HCT116 (cell line): ENCODE data around the gene CYB5R2. TPM values are rescaled to one million over a fixed set of nuclear protein-coding genes. Genes with fewer than 3 reads are reported as not detected.

ENCODE experiments used
- ATAC-seq: fragments of 200-7000 bp; cut with Tn5 transposase; 2 replicates; pipeline ENCODE4 v1.9.1; 2020; ENCODE audit warnings: mild to moderate bottlenecking, moderate library complexity
- BruUV-seq: library from RNA; stranded (reverse); fragments of 400-500 nt; replicated peaks from 2 replicates; lab custom pipeline; 2021; lab: Mats Ljungman, UMichigan
- CTCF ChIA-PET: fragments of 300-600 bp; sonication (Branson Sonifier 250); formaldehyde crosslinking; loops from one replicate; lab custom pipeline; 2021; ENCODE audit warnings: antibody characterized with exemption; lab: Charles Lee
- POLR2A ChIA-PET: fragments of 300-600, 350-600 bp; sonication (Branson Sonifier 250); formaldehyde crosslinking; loops from one replicate; lab custom pipeline; 2021; ENCODE audit warnings: antibody characterized with exemption; lab: Charles Lee
- RAD21 ChIA-PET, 2 experiments: fragments of 300-600 bp; sonication (Branson Sonifier 250); formaldehyde crosslinking; loops; one replicate each; lab custom pipeline; 2023; ENCODE audit warnings: low total read pairs in 2 of 2; ENCODE audit not compliant: uncharacterized antibody in 2 of 2, unreplicated experiment in 2 of 2, low non-redundant PET in 1 of 2; lab: Charles Lee
- DNase-seq: peaks from one replicate; pipeline ENCODE4 v3.0.0-alpha.2; 2010; ENCODE audit warnings: low read depth, low spot score
- H2AFZ ChIP-seq: fragments of 200-600 bp; shearing (Covaris generic), sonication (generic); 2 replicates; pipeline ENCODE4 v1.6.1; 2017; ENCODE audit warnings: low read depth, mixed run types, mixed read lengths, antibody characterized with exemption, low read length; ENCODE audit not compliant: poor library complexity, severe bottlenecking
- H3K27ac ChIP-seq: 2 replicates; pipeline ENCODE4 v1.5.1; 2012; ENCODE audit warnings: low read depth, low read length
- H3K27me3 ChIP-seq: fragments of 200-600 bp; sonication (generic); 2 replicates; pipeline ENCODE4 v1.6.1; 2016; ENCODE audit warnings: mixed run types, low read length, mixed read lengths; ENCODE audit not compliant: insufficient read depth
- H3K36me3 ChIP-seq, 2 experiments: fragments of 200-500 bp in 1 of 2; fragments of 200-600 bp in 1 of 2; sonication (Bioruptor generic) in 1 of 2; sonication (generic) in 1 of 2; 2 replicates each; pipeline versions ENCODE4 v1.5.1 to v1.6.1; 2014 to 2016; ENCODE audit warnings: low read length in 2 of 2, inconsistent platforms in 1 of 2, mixed read lengths in 1 of 2, mixed run types in 1 of 2; ENCODE audit not compliant: insufficient read depth in 2 of 2, control insufficient read depth in 1 of 2
- H3K4me1 ChIP-seq, 2 experiments: fragments of 200-600 bp in 1 of 2; sonication (generic) in 1 of 2; 2 replicates each; pipeline versions ENCODE4 v1.5.1 to v1.6.1; 2012 to 2017; ENCODE audit warnings: low read length in 2 of 2, inconsistent platforms in 1 of 2, mild to moderate bottlenecking in 1 of 2, mixed read lengths in 1 of 2, mixed run types in 1 of 2, moderate library complexity in 1 of 2; ENCODE audit not compliant: insufficient read depth in 2 of 2, control insufficient read depth in 1 of 2
- H3K4me2 ChIP-seq: fragments of 200-600 bp; sonication (generic); 2 replicates; pipeline ENCODE4 v1.6.1; 2017; ENCODE audit warnings: mixed run types, low read length, mixed read lengths
- H3K4me3 ChIP-seq, 2 experiments: fragments of 200-600 bp in 1 of 2; sonication (generic) in 1 of 2; replicated peaks in 1 of 2; 2 replicates each; pipeline ENCODE4 v1.5.1; 2011 to 2016; ENCODE audit warnings: low read length in 2 of 2, control low read depth in 1 of 2, low read depth in 1 of 2, mild to moderate bottlenecking in 1 of 2, mixed read lengths in 1 of 2, mixed run types in 1 of 2
- H3K79me2 ChIP-seq: fragments of 200-600 bp; sonication (generic); 2 replicates; pipeline ENCODE4 v1.6.1; 2017; ENCODE audit warnings: mild to moderate bottlenecking, mixed run types, low read length, moderate library complexity, mixed read lengths; ENCODE audit not compliant: insufficient read depth
- H3K9ac ChIP-seq: fragments of 200-600 bp; sonication (generic); 2 replicates; pipeline ENCODE4 v1.6.1; 2016; ENCODE audit warnings: low read length, mixed read lengths
- H3K9me2 ChIP-seq: fragments of 200-600 bp; sonication (generic), shearing (Covaris generic); 2 replicates; pipeline ENCODE4 v1.6.1; 2017; ENCODE audit warnings: mixed run types, mild to moderate bottlenecking, moderate library complexity; ENCODE audit not compliant: insufficient read depth
- H3K9me3 ChIP-seq, 2 experiments: fragments of 200-500 bp in 1 of 2; fragments of 200-600 bp in 1 of 2; sonication (Bioruptor generic) in 1 of 2; sonication (generic) in 1 of 2; 2 replicates each; pipeline ENCODE4 v1.6.1; 2014 to 2017; ENCODE audit warnings: low read length in 2 of 2, mixed read lengths in 2 of 2, inconsistent platforms in 1 of 2, low read depth in 1 of 2, mild to moderate bottlenecking in 1 of 2, mixed run types in 1 of 2, moderate library complexity in 1 of 2; ENCODE audit not compliant: control insufficient read depth in 1 of 2, insufficient read depth in 1 of 2
- H4K20me1 ChIP-seq: fragments of 200-600 bp; sonication (generic), shearing (Covaris generic); 2 replicates; pipeline ENCODE4 v1.6.1; 2017; ENCODE audit warnings: mixed run types, mild to moderate bottlenecking, moderate library complexity; ENCODE audit not compliant: insufficient read depth
- EZH2 ChIP-seq: fragments of 200-600 bp; sonication (generic); IDR thresholded peaks from 2 replicates; pipeline ENCODE4 v1.6.1; 2017; ENCODE audit warnings: antibody characterized with exemption, mixed run types
- POLR2A ChIP-seq: IDR thresholded peaks from 2 replicates; pipeline ENCODE4 v1.7.0; 2011; ENCODE audit warnings: borderline replicate concordance; ENCODE audit not compliant: insufficient read depth, insufficient read length; ENCODE audit errors: extremely low read depth
- RAD21 ChIP-seq: IDR thresholded peaks from 2 replicates; pipeline ENCODE4 v1.6.1; 2012; ENCODE audit warnings: low read depth, mild to moderate bottlenecking
- SRF ChIP-seq: IDR thresholded peaks from 2 replicates; pipeline ENCODE4 v1.6.1; 2012; ENCODE audit warnings: low read depth
- intact Hi-C: fragments of 100-400 bp; cut with micrococcal nuclease; formaldehyde crosslinking; loops from 2 replicates; pipeline ENCODE4 v1.10.0; 2022
- total RNA-seq: library from RNA; stranded (reverse); gene quantifications from one replicate; pipeline ENCODE4 v1.2.1, GENCODE V29; 2021; ENCODE audit not compliant: unreplicated experiment
- TF ChIP-seq, protein P1 (sequence below): IDR thresholded peaks from 2 replicates; pipeline ENCODE4 v1.6.1; 2011; ENCODE audit warnings: mild to moderate bottlenecking, low read length, moderate library complexity; ENCODE audit not compliant: insufficient replicate concordance; ENCODE audit errors: extremely low read depth
- TF ChIP-seq, protein P2 (sequence below): IDR thresholded peaks from 2 replicates; pipeline ENCODE4 v1.6.1; 2012; ENCODE audit warnings: low read depth

Gene CYB5R2
- total RNA-seq, 1 experiment from 2014 or later, result 14.4 TPM

GRCh38 chr11:7703740-7704139 lies 30.4 kb upstream of the CYB5R2 start (continued):
- TF ChIP-seq, protein P1, sequence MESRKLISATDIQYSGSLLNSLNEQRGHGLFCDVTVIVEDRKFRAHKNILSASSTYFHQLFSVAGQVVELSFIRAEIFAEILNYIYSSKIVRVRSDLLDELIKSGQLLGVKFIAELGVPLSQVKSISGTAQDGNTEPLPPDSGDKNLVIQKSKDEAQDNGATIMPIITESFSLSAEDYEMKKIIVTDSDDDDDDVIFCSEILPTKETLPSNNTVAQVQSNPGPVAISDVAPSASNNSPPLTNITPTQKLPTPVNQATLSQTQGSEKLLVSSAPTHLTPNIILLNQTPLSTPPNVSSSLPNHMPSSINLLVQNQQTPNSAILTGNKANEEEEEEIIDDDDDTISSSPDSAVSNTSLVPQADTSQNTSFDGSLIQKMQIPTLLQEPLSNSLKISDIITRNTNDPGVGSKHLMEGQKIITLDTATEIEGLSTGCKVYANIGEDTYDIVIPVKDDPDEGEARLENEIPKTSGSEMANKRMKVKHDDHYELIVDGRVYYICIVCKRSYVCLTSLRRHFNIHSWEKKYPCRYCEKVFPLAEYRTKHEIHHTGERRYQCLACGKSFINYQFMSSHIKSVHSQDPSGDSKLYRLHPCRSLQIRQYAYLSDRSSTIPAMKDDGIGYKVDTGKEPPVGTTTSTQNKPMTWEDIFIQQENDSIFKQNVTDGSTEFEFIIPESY, result no peak

DNA sequence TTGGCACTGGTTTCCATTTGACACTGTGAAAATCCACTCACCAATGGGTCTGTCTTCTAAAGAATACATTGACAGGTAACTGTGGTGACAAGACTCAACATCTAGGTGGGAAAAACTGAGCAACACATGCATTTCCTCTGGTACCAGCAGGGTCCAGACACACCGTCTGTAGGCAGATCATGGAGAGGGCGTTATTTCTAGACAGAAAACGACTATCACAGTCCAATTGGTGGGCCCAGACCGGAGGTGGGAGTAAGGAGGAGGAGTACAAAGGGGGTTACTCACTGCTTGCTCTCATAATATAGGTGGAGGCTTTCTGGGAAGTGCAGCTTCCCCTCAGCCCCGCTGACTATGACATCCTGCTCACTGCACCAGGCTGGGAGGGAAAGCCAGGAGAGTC lies 23.1 kb upstream of the CYB5R2 start:
- POLR2A ChIA-PET, result no interaction called here
- no peaks in the 10 kb centered on the region for H3K4me1 ChIP-seq
- H3K27ac ChIP-seq, result no peak overlapping the region
- RAD21 ChIA-PET, result no interaction called here
- no peak for ATAC-seq
- H3K9ac ChIP-seq, result no peak overlapping the region
- CTCF ChIA-PET, result no interaction called here
- H3K4me3 ChIP-seq, result no peak overlapping the region
- H3K4me2 ChIP-seq, result no peak overlapping the region
- no peaks in the 10 kb centered on the region for H3K36me3 ChIP-seq
- H3K9me3 ChIP-seq, result no peaks in the 10 kb centered on the region
- TF ChIP-seq SRF, result no peak
- no peak for TF ChIP-seq EZH2
- TF ChIP-seq POLR2A, result no peak
- TF ChIP-seq RAD21, result no peak
- TF ChIP-seq, protein P2, sequence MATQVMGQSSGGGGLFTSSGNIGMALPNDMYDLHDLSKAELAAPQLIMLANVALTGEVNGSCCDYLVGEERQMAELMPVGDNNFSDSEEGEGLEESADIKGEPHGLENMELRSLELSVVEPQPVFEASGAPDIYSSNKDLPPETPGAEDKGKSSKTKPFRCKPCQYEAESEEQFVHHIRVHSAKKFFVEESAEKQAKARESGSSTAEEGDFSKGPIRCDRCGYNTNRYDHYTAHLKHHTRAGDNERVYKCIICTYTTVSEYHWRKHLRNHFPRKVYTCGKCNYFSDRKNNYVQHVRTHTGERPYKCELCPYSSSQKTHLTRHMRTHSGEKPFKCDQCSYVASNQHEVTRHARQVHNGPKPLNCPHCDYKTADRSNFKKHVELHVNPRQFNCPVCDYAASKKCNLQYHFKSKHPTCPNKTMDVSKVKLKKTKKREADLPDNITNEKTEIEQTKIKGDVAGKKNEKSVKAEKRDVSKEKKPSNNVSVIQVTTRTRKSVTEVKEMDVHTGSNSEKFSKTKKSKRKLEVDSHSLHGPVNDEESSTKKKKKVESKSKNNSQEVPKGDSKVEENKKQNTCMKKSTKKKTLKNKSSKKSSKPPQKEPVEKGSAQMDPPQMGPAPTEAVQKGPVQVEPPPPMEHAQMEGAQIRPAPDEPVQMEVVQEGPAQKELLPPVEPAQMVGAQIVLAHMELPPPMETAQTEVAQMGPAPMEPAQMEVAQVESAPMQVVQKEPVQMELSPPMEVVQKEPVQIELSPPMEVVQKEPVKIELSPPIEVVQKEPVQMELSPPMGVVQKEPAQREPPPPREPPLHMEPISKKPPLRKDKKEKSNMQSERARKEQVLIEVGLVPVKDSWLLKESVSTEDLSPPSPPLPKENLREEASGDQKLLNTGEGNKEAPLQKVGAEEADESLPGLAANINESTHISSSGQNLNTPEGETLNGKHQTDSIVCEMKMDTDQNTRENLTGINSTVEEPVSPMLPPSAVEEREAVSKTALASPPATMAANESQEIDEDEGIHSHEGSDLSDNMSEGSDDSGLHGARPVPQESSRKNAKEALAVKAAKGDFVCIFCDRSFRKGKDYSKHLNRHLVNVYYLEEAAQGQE, result no peak
- TF ChIP-seq, all 23 proteins: peak for 0
- DNase-seq, result no peak
- no peaks in the 10 kb centered on the region for H4K20me1 ChIP-seq
- intact Hi-C loops, result no loop called here
- peaks cover 71% of the 10 kb centered on the region for H3K27me3 ChIP-seq
- no TSS peak for BruUV-seq
- no peaks in the 10 kb centered on the region for H3K79me2 ChIP-seq
- no peaks in the 10 kb centered on the region for H3K9me2 ChIP-seq
- no peak overlapping the region for H2AFZ ChIP-seq
